GM19438 (cell line): Measurements from ENCODE around the gene LNPK.
"Not testable (repeated sequence)": the region's sequence is repeated elsewhere in the genome, so short reads cannot be mapped to it uniquely, and the experiment has no call there.

Experiments used
- ATAC-seq: cut with Tn5 transposase; IDR thresholded peaks from one replicate; pipeline ENCODE4 v1.9.1; 2021; ENCODE audit warnings: low read depth; ENCODE audit not compliant: unreplicated experiment

The LNPK gene

GRCh38 chr2:175976391-175977157 is 25.5 kb downstream of the LNPK start:
- no peak for ATAC-seq

- ATAC-seq: no peak
Observed at GRCh38 chr2:175973373-175973772, 28.7 kb downstream of the LNPK start.

GRCh38 chr2:175966839-175967238 is 35.2 kb downstream of the LNPK start:
- ATAC-seq: no peak

- no peak for ATAC-seq
Observed at GRCh38 chr2:175965773-175966172, 36.3 kb downstream of the LNPK start.

GRCh38 chr2:175964195-175964594 is 37.9 kb downstream of the LNPK start:
- ATAC-seq: no peak

GRCh38 chr2:175963171-175963570 is 38.9 kb downstream of the LNPK start:
- ATAC-seq: not testable (repeated sequence)

- ATAC-seq: no peak
Observed at GRCh38 chr2:175957845-175958244, 44.2 kb downstream of the LNPK start.

GRCh38 chr2:175955136-175955535 is 46.9 kb downstream of the LNPK start:
- ATAC-seq: no peak

- ATAC-seq: no peak
Observed at GRCh38 chr2:175950512-175950911, 51.6 kb downstream of the LNPK start.

- ATAC-seq: no peak
Observed at GRCh38 chr2:175948191-175948590, 53.9 kb downstream of the LNPK start.

- ATAC-seq: no peak
Observed at GRCh38 chr2:175947073-175947472, 55.0 kb downstream of the LNPK start.

- ATAC-seq: no peak
Observed at GRCh38 chr2:175941699-175942098, 60.4 kb downstream of the LNPK start.

GRCh38 chr2:175937216-175937615 is 64.9 kb downstream of the LNPK start:
- no peak for ATAC-seq

GRCh38 chr2:175935289-175936181 is 66.5 kb downstream of the LNPK start:
- no peak for ATAC-seq

GRCh38 chr2:175932675-175933074 is 69.4 kb downstream of the LNPK start:
- ATAC-seq: no peak

GRCh38 chr2:175931805-175932204 is 70.3 kb downstream of the LNPK start:
- no peak for ATAC-seq

GRCh38 chr2:175930504-175930903 is 71.6 kb downstream of the LNPK start:
- ATAC-seq: no peak

- no peak for ATAC-seq
Observed at GRCh38 chr2:175929850-175930249, 72.2 kb downstream of the LNPK start.

GRCh38 chr2:175926272-175926671 is 75.8 kb downstream of the LNPK start:
- ATAC-seq: no peak

GRCh38 chr2:175922160-175922559 is 79.9 kb downstream of the LNPK start:
- ATAC-seq: no peak

GRCh38 chr2:175918935-175919334 is 83.1 kb downstream of the LNPK start:
- ATAC-seq: no peak

GRCh38 chr2:175914846-175915245 is 87.2 kb downstream of the LNPK start:
- no peak for ATAC-seq
